ENCODE results near the gene RFTN1.
A peak's percentile ranks its signal among the peaks of the same experiment; 100 is the strongest.

The RFTN1 gene

GRCh38 chr3:16534640-16535262 is 21.3 kb upstream of the RFTN1 start:
- H3K27me3 ChIP-seq (ENCODE audit: control insufficient read depth in 3 of 3, insufficient read depth in 3 of 3, low read depth in 1 of 3, low read length in 3 of 3), result peaks cover 0 to 9% (median 0%) of the 10 kb centered on the region in 3 experiments
- H2BK12ac ChIP-seq (ENCODE audit: low read length), result no peak overlapping the region
- no peak overlapping the region for H3K27ac ChIP-seq (replicated peaks; ENCODE audit: low read length)
- no peak for DNase-seq (ENCODE audit: low spot score)
- H2BK120ac ChIP-seq (ENCODE audit: low read depth, low read length), result no peak overlapping the region
- no peak overlapping the region for H3K18ac ChIP-seq (ENCODE audit: low read length)
- H3K23ac ChIP-seq (ENCODE audit: low read depth, low read length, poor library complexity), result no peak overlapping the region
- no peak overlapping the region for H2AFZ ChIP-seq (ENCODE audit: low read length)
- H3K4ac ChIP-seq (ENCODE audit: low read length), result no peak overlapping the region
- no peak overlapping the region for H4K8ac ChIP-seq (ENCODE audit: low read depth, low read length)
- no CpG with 5 or more reads among the region's 8 CpGs for WGBS, 2 donors (ENCODE audit: extremely low coverage in 2 of 2, insufficient read length in 2 of 2, insufficient replicate concordance in 1 of 2)
- H3K79me1 ChIP-seq (ENCODE audit: low read depth, low read length), result no peaks in the 10 kb centered on the region
- no peak overlapping the region for H3K9ac ChIP-seq (ENCODE audit: low read depth, low read length, poor library complexity)
- no peak overlapping the region for H3K4me3 ChIP-seq (ENCODE audit: low read length in 2 of 2)
- H3K9me3 ChIP-seq (replicated peaks in 1 of 2; ENCODE audit: control insufficient read depth in 2 of 2, insufficient read depth in 1 of 2, low read depth in 1 of 2, low read length in 2 of 2), result no peaks in the 10 kb centered on the region
- H3K4me2 ChIP-seq (ENCODE audit: insufficient read depth, low read length, poor library complexity, severe bottlenecking), result no peak overlapping the region
- H3K36me3 ChIP-seq (replicated peaks in 1 of 2; ENCODE audit: control insufficient read depth in 2 of 2, insufficient read depth in 2 of 2, low read length in 2 of 2), result no peaks in the 10 kb centered on the region
- H3K14ac ChIP-seq (ENCODE audit: low read length), result no peak overlapping the region
- H3K4me1 ChIP-seq (ENCODE audit: control insufficient read depth in 2 of 2, insufficient read depth in 1 of 2, low read depth in 1 of 2, low read length in 2 of 2), result peaks cover 0 to 7% of the 10 kb centered on the region in 2 donors
- H4K91ac ChIP-seq (ENCODE audit: low read depth, low read length, poor library complexity), result no peak overlapping the region
- no peak overlapping the region for H2BK15ac ChIP-seq (ENCODE audit: low read length)
- no peak overlapping the region for H2AK5ac ChIP-seq (ENCODE audit: low read depth, low read length)
- no peak overlapping the region for H2BK5ac ChIP-seq (ENCODE audit: low read length)

- no peak overlapping the region for H2BK5ac ChIP-seq (ENCODE audit: low read length)
- H3K9me3 ChIP-seq (replicated peaks in 1 of 2; ENCODE audit: control insufficient read depth in 2 of 2, insufficient read depth in 1 of 2, low read depth in 1 of 2, low read length in 2 of 2), result no peaks in the 10 kb centered on the region
- no peak overlapping the region for H2BK15ac ChIP-seq (ENCODE audit: low read length)
- peak overlapping the region; percentile 28 for H3K27ac ChIP-seq (replicated peaks; ENCODE audit: low read length)
- no peaks in the 10 kb centered on the region for H3K36me3 ChIP-seq (replicated peaks in 1 of 2; ENCODE audit: control insufficient read depth in 2 of 2, insufficient read depth in 2 of 2, low read length in 2 of 2)
- no peak overlapping the region for H3K14ac ChIP-seq (ENCODE audit: low read length)
- no peak overlapping the region for H3K4me2 ChIP-seq (ENCODE audit: insufficient read depth, low read length, poor library complexity, severe bottlenecking)
- H3K79me1 ChIP-seq (ENCODE audit: low read depth, low read length), result no peaks in the 10 kb centered on the region
- H3K4me3 ChIP-seq (ENCODE audit: low read length in 2 of 2), result no peak overlapping the region
- WGBS, 2 donors (ENCODE audit: extremely low coverage in 2 of 2, insufficient read length in 2 of 2, insufficient replicate concordance in 1 of 2), result no CpG with 5 or more reads among the region's 5 CpGs
- H2BK120ac ChIP-seq (ENCODE audit: low read depth, low read length), result no peak overlapping the region
- H2AFZ ChIP-seq (ENCODE audit: low read length), result peak overlapping the region; percentile 5
- H3K4me1 ChIP-seq (ENCODE audit: control insufficient read depth in 2 of 2, insufficient read depth in 1 of 2, low read depth in 1 of 2, low read length in 2 of 2), result peaks cover 0 to 7% of the 10 kb centered on the region in 2 donors
- no peak overlapping the region for H4K8ac ChIP-seq (ENCODE audit: low read depth, low read length)
- no peak overlapping the region for H2AK5ac ChIP-seq (ENCODE audit: low read depth, low read length)
- peaks cover 0 to 9% (median 0%) of the 10 kb centered on the region in 3 experiments for H3K27me3 ChIP-seq (ENCODE audit: control insufficient read depth in 3 of 3, insufficient read depth in 3 of 3, low read depth in 1 of 3, low read length in 3 of 3)
- H3K23ac ChIP-seq (ENCODE audit: low read depth, low read length, poor library complexity), result no peak overlapping the region
- H2BK12ac ChIP-seq (ENCODE audit: low read length), result no peak overlapping the region
- no peak for DNase-seq (ENCODE audit: low spot score)
- no peak overlapping the region for H3K4ac ChIP-seq (ENCODE audit: low read length)
- H3K9ac ChIP-seq (ENCODE audit: low read depth, low read length, poor library complexity), result no peak overlapping the region
- H4K91ac ChIP-seq (ENCODE audit: low read depth, low read length, poor library complexity), result no peak overlapping the region
- H3K18ac ChIP-seq (ENCODE audit: low read length), result no peak overlapping the region
Measured at GRCh38 chr3:16533928-16534574, 20.6 kb upstream of the RFTN1 start.

GRCh38 chr3:16529264-16529663 is 15.8 kb upstream of the RFTN1 start:
- Histone ChIP-seq H2BK15ac (ENCODE audit: low read length) (no peak overlapping the region), H3K14ac (ENCODE audit: low read length) (no peak overlapping the region)

GRCh38 chr3:16528581-16528993 is 15.1 kb upstream of the RFTN1 start:
- no peak overlapping the region for H4K8ac ChIP-seq (ENCODE audit: low read depth, low read length)

More at GRCh38 chr3:16529264-16529663, 15.8 kb upstream of the RFTN1 start:
- Histone ChIP-seq H2AK5ac (ENCODE audit: low read depth, low read length) (no peak overlapping the region), H2BK12ac (ENCODE audit: low read length) (no peak overlapping the region), H4K8ac (ENCODE audit: low read depth, low read length) (no peak overlapping the region), H3K4me3 (ENCODE audit: low read length in 2 of 2) (no peak overlapping the region), H2AFZ (ENCODE audit: low read length) (no peak overlapping the region), H4K91ac (ENCODE audit: low read depth, low read length, poor library complexity) (no peak overlapping the region), H3K23ac (ENCODE audit: low read depth, low read length, poor library complexity) (no peak overlapping the region), H3K27me3 (ENCODE audit: control insufficient read depth in 3 of 3, insufficient read depth in 3 of 3, low read depth in 1 of 3, low read length in 3 of 3) (peaks cover 0 to 9% (median 0%) of the 10 kb centered on the region in 3 experiments), H2BK120ac (ENCODE audit: low read depth, low read length) (no peak overlapping the region), H3K36me3 (replicated peaks in 1 of 2; ENCODE audit: control insufficient read depth in 2 of 2, insufficient read depth in 2 of 2, low read length in 2 of 2) (no peaks in the 10 kb centered on the region), H3K27ac (replicated peaks; ENCODE audit: low read length) (no peak overlapping the region), H3K9me3 (replicated peaks in 1 of 2; ENCODE audit: control insufficient read depth in 2 of 2, insufficient read depth in 1 of 2, low read depth in 1 of 2, low read length in 2 of 2) (no peaks in the 10 kb centered on the region), H3K18ac (ENCODE audit: low read length) (no peak overlapping the region), H3K9ac (ENCODE audit: low read depth, low read length, poor library complexity) (no peak overlapping the region), H3K4me2 (ENCODE audit: insufficient read depth, low read length, poor library complexity, severe bottlenecking) (no peak overlapping the region), H2BK5ac (ENCODE audit: low read length) (no peak overlapping the region), H3K79me1 (ENCODE audit: low read depth, low read length) (no peaks in the 10 kb centered on the region), H3K4me1 (ENCODE audit: control insufficient read depth in 2 of 2, insufficient read depth in 1 of 2, low read depth in 1 of 2, low read length in 2 of 2) (peaks cover 0 to 4% of the 10 kb centered on the region in 2 donors), H3K4ac (ENCODE audit: low read length) (no peak overlapping the region)
- WGBS, 2 donors (ENCODE audit: extremely low coverage in 2 of 2, insufficient read length in 2 of 2, insufficient replicate concordance in 1 of 2), result no CpG with 5 or more reads among the region's 1 CpG
- no peak for DNase-seq (ENCODE audit: low spot score)

More at GRCh38 chr3:16528581-16528993, 15.1 kb upstream of the RFTN1 start:
- no peak overlapping the region for H3K18ac ChIP-seq (ENCODE audit: low read length)
- H2BK120ac ChIP-seq (ENCODE audit: low read depth, low read length), result no peak overlapping the region
- H3K36me3 ChIP-seq (replicated peaks in 1 of 2; ENCODE audit: control insufficient read depth in 2 of 2, insufficient read depth in 2 of 2, low read length in 2 of 2), result no peaks in the 10 kb centered on the region
- no peak overlapping the region for H3K23ac ChIP-seq (ENCODE audit: low read depth, low read length, poor library complexity)
- H3K9ac ChIP-seq (ENCODE audit: low read depth, low read length, poor library complexity), result no peak overlapping the region
- no peak overlapping the region for H3K27ac ChIP-seq (replicated peaks; ENCODE audit: low read length)
- no peak overlapping the region for H2AFZ ChIP-seq (ENCODE audit: low read length)
- no peak for DNase-seq (ENCODE audit: low spot score)
- no peak overlapping the region for H3K4ac ChIP-seq (ENCODE audit: low read length)
- no peak overlapping the region for H2BK5ac ChIP-seq (ENCODE audit: low read length)
- H3K14ac ChIP-seq (ENCODE audit: low read length), result no peak overlapping the region
- H2BK15ac ChIP-seq (ENCODE audit: low read length), result no peak overlapping the region
- peaks cover 0 to 13% (median 0%) of the 10 kb centered on the region in 3 experiments for H3K27me3 ChIP-seq (ENCODE audit: control insufficient read depth in 3 of 3, insufficient read depth in 3 of 3, low read depth in 1 of 3, low read length in 3 of 3)
- H2AK5ac ChIP-seq (ENCODE audit: low read depth, low read length), result no peak overlapping the region
- H2BK12ac ChIP-seq (ENCODE audit: low read length), result no peak overlapping the region
- H3K4me1 ChIP-seq (ENCODE audit: control insufficient read depth in 2 of 2, insufficient read depth in 1 of 2, low read depth in 1 of 2, low read length in 2 of 2), result peaks cover 0 to 1% of the 10 kb centered on the region in 2 donors
- WGBS, 2 donors (ENCODE audit: extremely low coverage in 2 of 2, insufficient read length in 2 of 2, insufficient replicate concordance in 1 of 2), result no CpG with 5 or more reads among the region's 4 CpGs
- no peak overlapping the region for H4K91ac ChIP-seq (ENCODE audit: low read depth, low read length, poor library complexity)
- H3K4me2 ChIP-seq (ENCODE audit: insufficient read depth, low read length, poor library complexity, severe bottlenecking), result no peak overlapping the region
- no peak overlapping the region for H3K4me3 ChIP-seq (ENCODE audit: low read length in 2 of 2)
- no peaks in the 10 kb centered on the region for H3K79me1 ChIP-seq (ENCODE audit: low read depth, low read length)
- no peaks in the 10 kb centered on the region for H3K9me3 ChIP-seq (replicated peaks in 1 of 2; ENCODE audit: control insufficient read depth in 2 of 2, insufficient read depth in 1 of 2, low read depth in 1 of 2, low read length in 2 of 2)

Measured in neuronal stem cell (in vitro differentiated cells).